CD4-positive, alpha-beta T cell (primary cell): ENCODE data around the gene CYP4X1. TPM values are rescaled to one million over a fixed set of nuclear protein-coding genes. Genes with fewer than 3 reads are reported as not detected.
"Not testable (repeated sequence)": the region's sequence is repeated elsewhere in the genome, so short reads cannot be mapped to it uniquely, and the experiment has no call there.

Source experiments
- ATAC-seq: fragments of 200-7000 bp; cut with Tn5 transposase; one replicate; pipeline ENCODE4 v1.10.0; 2022; ENCODE audit warnings: mild to moderate bottlenecking; ENCODE audit not compliant: poor library complexity
- CTCF ChIA-PET: fragments of 350-600 bp; sonication (Branson Sonifier 250); formaldehyde crosslinking; loops from one replicate; lab custom pipeline; 2021; ENCODE audit warnings: antibody characterized with exemption, inconsistent platforms; lab: Charles Lee
- POLR2A ChIA-PET: fragments of 350-600 bp; sonication (Branson Sonifier 250); formaldehyde crosslinking; loops from one replicate; lab custom pipeline; 2021; ENCODE audit warnings: antibody characterized with exemption, inconsistent platforms; lab: Charles Lee
- DNase-seq, 14 experiments: peaks; one replicate each; pipeline ENCODE4 v3.0.0-alpha.2; 2013 to 2020; ENCODE audit warnings: mixed read lengths in 2 of 14
- H3K27ac ChIP-seq, 2 donors: one replicate each; pipeline versions ENCODE4 v1.5.1 to v1.7.0; 2013; ENCODE audit warnings: low read length in 2 of 2, low read depth in 1 of 2, mild to moderate bottlenecking in 1 of 2
- H3K27me3 ChIP-seq, 2 experiments: 1 replicate in 1 of 2; 2 replicates in 1 of 2; pipeline versions ENCODE4 v1.6.1 to v1.7.0; 2013; ENCODE audit warnings: low read length in 2 of 2, control low read depth in 1 of 2, mild to moderate bottlenecking in 1 of 2, moderate library complexity in 1 of 2; ENCODE audit not compliant: insufficient read depth in 2 of 2, control insufficient read depth in 1 of 2
- H3K36me3 ChIP-seq: one replicate; pipeline ENCODE4 v1.6.1; 2013; ENCODE audit warnings: low read length, control low read depth; ENCODE audit not compliant: insufficient read depth
- H3K4me1 ChIP-seq: one replicate; pipeline ENCODE4 v1.6.1; 2013; ENCODE audit warnings: low read length, control low read depth; ENCODE audit not compliant: insufficient read depth
- H3K4me3 ChIP-seq: one replicate; pipeline ENCODE4 v1.5.1; 2013; ENCODE audit warnings: mild to moderate bottlenecking, low read length, moderate library complexity
- H3K9me3 ChIP-seq, 2 experiments: 1 replicate in 1 of 2; 2 replicates in 1 of 2; pipeline versions ENCODE4 v1.6.1 to v1.7.0; 2013; ENCODE audit warnings: low read length in 2 of 2, mild to moderate bottlenecking in 2 of 2, control low read depth in 1 of 2, moderate library complexity in 1 of 2; ENCODE audit not compliant: control insufficient read depth in 1 of 2, insufficient read depth in 1 of 2
- H3K27ac Mint-ChIP-seq: one replicate; pipeline ENCODE4 v1.8.0; 2020; ENCODE audit warnings: mixed read lengths
- H3K27me3 Mint-ChIP-seq: one replicate; pipeline ENCODE4 v1.8.0; 2021; ENCODE audit warnings: mixed read lengths
- H3K36me3 Mint-ChIP-seq: one replicate; pipeline ENCODE4 v1.8.0; 2021; ENCODE audit warnings: low read depth, mixed read lengths
- H3K4me1 Mint-ChIP-seq: one replicate; pipeline ENCODE4 v1.8.0; 2021; ENCODE audit warnings: low read depth, mixed read lengths
- H3K4me3 Mint-ChIP-seq: one replicate; pipeline ENCODE4 v1.8.0; 2020; ENCODE audit warnings: mild to moderate bottlenecking, mixed read lengths
- H3K9me3 Mint-ChIP-seq: one replicate; pipeline ENCODE4 v1.8.0; 2020; ENCODE audit warnings: mixed read lengths
- intact Hi-C, 2 experiments: fragments of 100-400 bp; cut with DNase I in 1 of 2; cut with micrococcal nuclease in 1 of 2; formaldehyde crosslinking; loops; one replicate each; pipeline versions ENCODE4 v1.15.1 to v1.9.0; 2023 to 2025; cut with DNase I, micrococcal nuclease
- total RNA-seq, 174 experiments: library from RNA in 2 of 174; stranded (reverse) in 2 of 174; gene quantifications; one replicate each; pipeline ENCODE4 v1.2.3 and lab custom pipeline; 2021 to 2026
- TF ChIP-seq, protein P1 (sequence below): fragments of 200-600 bp; IDR thresholded peaks from one replicate; pipeline ENCODE4 v1.8.0; 2022; ENCODE audit warnings: antibody characterized with exemption, mild to moderate bottlenecking

The CYP4X1 gene
- total RNA-seq, 2 experiments from 2014 or later, result not detected

GRCh38 chr1:47003896-47004403 lies 19.5 kb upstream of the CYP4X1 start:
- peaks cover 66% of the 10 kb centered on the region for H3K27me3 Mint-ChIP-seq
- ChIA-PET CTCF (no interaction called here), POLR2A (no interaction called here)
- no peaks in the 10 kb centered on the region for H3K36me3 Mint-ChIP-seq
- Histone ChIP-seq H3K36me3 (no peaks in the 10 kb centered on the region), H3K4me3 (no peak overlapping the region), H3K27me3 (peaks cover 5 to 17% of the 10 kb centered on the region in 2 experiments), H3K9me3 (peaks cover 0 to 4% of the 10 kb centered on the region in 2 experiments), H3K27ac (no peak overlapping the region), H3K4me1 (no peaks in the 10 kb centered on the region)
- DNase-seq (no peak), ATAC-seq (no peak)
- no peaks in the 10 kb centered on the region for H3K4me1 Mint-ChIP-seq
- H3K4me3 Mint-ChIP-seq, result no peak overlapping the region
- intact Hi-C loops, result no loop called here
- TF ChIP-seq, protein P1, sequence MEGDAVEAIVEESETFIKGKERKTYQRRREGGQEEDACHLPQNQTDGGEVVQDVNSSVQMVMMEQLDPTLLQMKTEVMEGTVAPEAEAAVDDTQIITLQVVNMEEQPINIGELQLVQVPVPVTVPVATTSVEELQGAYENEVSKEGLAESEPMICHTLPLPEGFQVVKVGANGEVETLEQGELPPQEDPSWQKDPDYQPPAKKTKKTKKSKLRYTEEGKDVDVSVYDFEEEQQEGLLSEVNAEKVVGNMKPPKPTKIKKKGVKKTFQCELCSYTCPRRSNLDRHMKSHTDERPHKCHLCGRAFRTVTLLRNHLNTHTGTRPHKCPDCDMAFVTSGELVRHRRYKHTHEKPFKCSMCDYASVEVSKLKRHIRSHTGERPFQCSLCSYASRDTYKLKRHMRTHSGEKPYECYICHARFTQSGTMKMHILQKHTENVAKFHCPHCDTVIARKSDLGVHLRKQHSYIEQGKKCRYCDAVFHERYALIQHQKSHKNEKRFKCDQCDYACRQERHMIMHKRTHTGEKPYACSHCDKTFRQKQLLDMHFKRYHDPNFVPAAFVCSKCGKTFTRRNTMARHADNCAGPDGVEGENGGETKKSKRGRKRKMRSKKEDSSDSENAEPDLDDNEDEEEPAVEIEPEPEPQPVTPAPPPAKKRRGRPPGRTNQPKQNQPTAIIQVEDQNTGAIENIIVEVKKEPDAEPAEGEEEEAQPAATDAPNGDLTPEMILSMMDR, result no peak
- H3K27ac Mint-ChIP-seq, result no peak overlapping the region
- no peaks in the 10 kb centered on the region for H3K9me3 Mint-ChIP-seq

- H3K36me3 Mint-ChIP-seq, CTCF ChIA-PET, H3K4me1 Mint-ChIP-seq, H3K4me3 ChIP-seq, POLR2A ChIA-PET, DNase-seq, H3K27ac Mint-ChIP-seq, H3K4me1 ChIP-seq, H3K27me3 ChIP-seq, intact Hi-C loops, H3K4me3 Mint-ChIP-seq, H3K9me3 ChIP-seq, H3K27ac ChIP-seq, H3K9me3 Mint-ChIP-seq, H3K36me3 ChIP-seq, ATAC-seq: not testable (repeated sequence)
- H3K27me3 Mint-ChIP-seq, result peaks cover 49% of the 10 kb centered on the region
Observed at GRCh38 chr1:47006437-47006836, 17.0 kb upstream of the CYP4X1 start.

DNA sequence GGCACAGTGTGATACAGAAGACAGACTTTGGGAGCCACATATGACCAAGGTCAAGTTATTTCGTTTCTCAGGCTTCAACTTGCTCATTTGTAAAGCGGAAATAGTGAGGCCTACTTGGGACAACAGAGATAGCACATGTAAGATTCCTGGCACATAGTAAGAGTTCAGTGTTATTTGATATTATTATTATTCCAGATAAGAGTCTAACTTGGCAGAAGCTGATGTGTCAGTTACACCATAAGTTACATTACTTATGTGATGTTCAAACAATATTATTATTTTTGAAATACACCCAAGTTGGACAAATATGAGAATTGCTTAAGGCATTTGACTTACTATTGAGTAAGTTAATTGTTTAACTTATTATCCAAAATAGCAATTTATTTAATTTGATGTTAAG lies 10.2 kb upstream of the CYP4X1 start:
- no peaks in the 10 kb centered on the region for H3K36me3 ChIP-seq
- peaks cover 29% of the 10 kb centered on the region for H3K27me3 Mint-ChIP-seq
- ATAC-seq (no peak), DNase-seq (no peak)
- ChIA-PET POLR2A (no interaction called here), CTCF (no interaction called here)
- no peaks in the 10 kb centered on the region for H3K27me3 ChIP-seq
- no peaks in the 10 kb centered on the region for H3K4me1 Mint-ChIP-seq
- H3K27ac Mint-ChIP-seq, result no peak overlapping the region
- intact Hi-C loops, result no loop called here
- H3K27ac ChIP-seq, result no peak overlapping the region
- no peak overlapping the region for H3K4me3 ChIP-seq
- TF ChIP-seq, protein P1, result no peak
- H3K9me3 Mint-ChIP-seq, result peaks cover 2% of the 10 kb centered on the region
- no peaks in the 10 kb centered on the region for H3K9me3 ChIP-seq
- no peaks in the 10 kb centered on the region for H3K36me3 Mint-ChIP-seq
- H3K4me3 Mint-ChIP-seq, result no peak overlapping the region
- no peaks in the 10 kb centered on the region for H3K4me1 ChIP-seq

DNA sequence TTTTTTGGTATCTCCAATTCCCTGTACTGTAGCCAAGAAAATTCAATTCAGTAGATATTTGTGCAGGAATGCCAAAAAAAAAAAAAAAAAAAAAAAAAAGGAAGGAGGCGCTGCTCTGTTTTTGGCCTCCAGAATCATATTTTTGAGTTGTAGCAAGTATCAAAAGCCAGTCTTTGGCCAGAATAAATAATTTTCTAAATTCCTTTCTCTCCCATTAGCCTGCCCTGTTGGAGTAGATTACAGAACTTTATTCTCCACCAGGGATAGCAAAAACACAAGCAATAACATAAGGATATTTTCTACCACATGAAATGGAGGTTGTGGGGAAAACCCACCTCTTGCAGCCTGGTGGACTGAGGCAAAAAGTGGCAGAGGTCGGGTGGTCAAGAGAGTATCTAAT lies 2.4 kb upstream of the CYP4X1 start:
- Mint-ChIP-seq H3K9me3 (no peaks in the 10 kb centered on the region), H3K27ac (no peak overlapping the region), H3K36me3 (no peaks in the 10 kb centered on the region), H3K27me3 (peaks cover 53% of the 10 kb centered on the region), H3K4me1 (no peaks in the 10 kb centered on the region), H3K4me3 (no peak overlapping the region)
- no peak for DNase-seq
- no peaks in the 10 kb centered on the region for H3K36me3 ChIP-seq
- peaks cover 0 to 7% of the 10 kb centered on the region in 2 experiments for H3K9me3 ChIP-seq
- ATAC-seq, result no peak
- intact Hi-C loops, result no loop called here
- ChIA-PET POLR2A (no interaction called here), CTCF (no interaction called here)
- H3K4me1 ChIP-seq, result no peaks in the 10 kb centered on the region
- H3K27ac ChIP-seq, result no peak overlapping the region
- peaks cover 17 to 18% of the 10 kb centered on the region in 2 experiments for H3K27me3 ChIP-seq
- TF ChIP-seq, protein P1, result no peak
- no peak overlapping the region for H3K4me3 ChIP-seq
